Body of pancreas (tissue), 4 donors: ENCODE results near the gene TRIB2. TPM values are rescaled to one million over a fixed set of nuclear protein-coding genes. Genes with fewer than 3 reads are reported as not detected.
A peak's percentile ranks its signal among the peaks of the same experiment; 100 is the strongest.

Source experiments
- ATAC-seq: fragments of 150-250 bp; one replicate; pipeline ENCODE4 v1.9.1; 2016
- DNase-seq, 4 donors: peaks; one replicate each; pipeline ENCODE4 v3.0.0-alpha.2; 2019
- H3K27ac ChIP-seq, 4 donors: fragments of 200-600 bp; sonication (generic); 1 replicate in 3 of 4; 2 replicates in 1 of 4; pipeline versions ENCODE4 v1.5.1 to v1.6.1; 2016 to 2019; ENCODE audit warnings: mild to moderate bottlenecking in 1 of 4, mixed read lengths in 1 of 4, moderate library complexity in 1 of 4
- H3K27me3 ChIP-seq, 2 donors: fragments of 200-600 bp; sonication (generic); one replicate each; pipeline ENCODE4 v1.6.0; 2016; ENCODE audit warnings: mild to moderate bottlenecking in 1 of 2
- H3K36me3 ChIP-seq, 2 donors: fragments of 200-600 bp; sonication (generic); replicated peaks in 1 of 2; 2 replicates each; pipeline ENCODE4 v1.5.1; 2016; ENCODE audit warnings: low read depth in 2 of 2; ENCODE audit not compliant: insufficient read depth in 1 of 2
- H3K4me1 ChIP-seq: fragments of 200-600 bp; sonication (generic); one replicate; pipeline ENCODE4 v1.6.0; 2016
- H3K4me3 ChIP-seq, 2 donors: fragments of 200-600 bp; sonication (generic); 1 replicate in 1 of 2; 2 replicates in 1 of 2; pipeline ENCODE4 v1.5.1; 2016 to 2019
- H3K9me3 ChIP-seq, 3 donors: fragments of 200-600 bp; sonication (generic); 1 replicate in 2 of 3; 2 replicates in 1 of 3; pipeline ENCODE4 v1.5.1; 2016
- POLR2A ChIP-seq, 3 donors: fragments of 450-650 bp; IDR thresholded peaks; one replicate each; pipeline ENCODE4 v1.6.1; 2016; ENCODE audit warnings: antibody characterized with exemption in 3 of 3, mild to moderate bottlenecking in 2 of 3
- WGBS, 2 donors: methylation state at CpG; one replicate each; pipeline ENCODE4 v1.1.5; 2017; 5-methylcytosine and 5-hydroxymethylcytosine counted together
- intact Hi-C: fragments of 100-400 bp; cut with DNase I; formaldehyde crosslinking; loops from one replicate; pipeline ENCODE4 v1.15.1; 2023
- total RNA-seq, 2 donors: library from RNA; depleted of rRNA; stranded (reverse); fragments of >200 nt; gene quantifications; one replicate each; pipeline ENCODE4 v1.1.0, GENCODE V29; 2016
- TF ChIP-seq, protein P1 (sequence below), 7 experiments: fragments of 450-650 bp in 4 of 7; fragments of 200-600 bp in 3 of 7; sonication (generic) in 3 of 7; IDR thresholded peaks; one replicate each; pipeline ENCODE4 v1.5.1; 2016 to 2019; ENCODE audit warnings: antibody characterized with exemption in 7 of 7

TRIB2 gene
- total RNA-seq, 2 donors from 2014 or later, result 49.3 to 99.2 TPM

DNA sequence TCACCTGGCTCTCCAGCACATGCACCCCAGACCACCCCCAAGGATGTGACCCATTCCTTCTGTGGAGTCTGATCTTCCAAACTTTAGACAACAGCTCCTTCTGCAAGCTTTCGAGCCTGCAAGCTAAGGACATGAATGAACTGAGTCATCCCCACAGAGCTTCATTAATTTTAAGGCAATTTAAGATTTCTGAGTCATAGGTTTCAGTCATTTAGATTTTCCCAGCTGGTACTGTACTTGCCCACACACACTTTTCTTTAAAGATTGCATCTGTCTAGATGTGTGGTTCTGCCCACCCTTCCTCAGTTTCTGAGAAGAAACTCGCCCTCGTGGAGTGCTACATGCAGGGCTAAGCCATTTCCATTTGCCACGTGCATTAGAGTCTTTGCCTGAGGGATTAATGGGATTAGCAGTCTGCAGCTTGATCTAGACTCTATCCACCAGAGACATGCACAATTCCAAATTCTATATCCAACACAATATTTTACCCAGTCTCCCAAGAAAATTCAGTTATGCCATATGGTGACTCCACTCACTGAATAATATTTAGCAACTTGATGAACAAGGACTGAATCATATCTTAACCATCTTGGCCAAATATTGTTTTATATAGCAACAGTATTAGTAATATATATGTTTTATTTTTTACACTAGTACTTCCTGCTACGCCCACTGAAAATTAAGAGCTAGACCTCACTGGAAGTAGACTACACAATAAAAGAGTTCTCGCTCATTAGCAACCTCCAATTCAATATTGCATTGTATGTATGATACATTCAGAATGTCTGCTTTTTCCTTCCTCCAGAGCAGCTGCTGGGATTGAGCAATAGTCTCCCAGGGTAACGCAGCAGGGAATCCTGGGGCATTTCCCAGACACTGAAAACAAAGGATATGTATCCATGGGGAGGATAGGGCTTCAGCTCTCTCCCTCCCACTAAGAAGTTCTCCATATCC lies 14.3 kb upstream of the TRIB2 start:
- ATAC-seq (peak; percentile 75), DNase-seq (peak; percentile 28 to 58 (median 48))
- intact Hi-C loops, result no loop called here
- Histone ChIP-seq H3K36me3 (no peaks in the 10 kb centered on the region), H3K4me1 (peaks cover 21% of the 10 kb centered on the region), H3K27me3 (no peaks in the 10 kb centered on the region), H3K9me3 (no peaks in the 10 kb centered on the region), H3K27ac (peak overlapping the region in 1 of 4 donors; percentile 44), H3K4me3 (no peak overlapping the region)
- no peak for TF ChIP-seq POLR2A (IDR thresholded peaks at IDR 0.05)
- TF ChIP-seq, protein P1, sequence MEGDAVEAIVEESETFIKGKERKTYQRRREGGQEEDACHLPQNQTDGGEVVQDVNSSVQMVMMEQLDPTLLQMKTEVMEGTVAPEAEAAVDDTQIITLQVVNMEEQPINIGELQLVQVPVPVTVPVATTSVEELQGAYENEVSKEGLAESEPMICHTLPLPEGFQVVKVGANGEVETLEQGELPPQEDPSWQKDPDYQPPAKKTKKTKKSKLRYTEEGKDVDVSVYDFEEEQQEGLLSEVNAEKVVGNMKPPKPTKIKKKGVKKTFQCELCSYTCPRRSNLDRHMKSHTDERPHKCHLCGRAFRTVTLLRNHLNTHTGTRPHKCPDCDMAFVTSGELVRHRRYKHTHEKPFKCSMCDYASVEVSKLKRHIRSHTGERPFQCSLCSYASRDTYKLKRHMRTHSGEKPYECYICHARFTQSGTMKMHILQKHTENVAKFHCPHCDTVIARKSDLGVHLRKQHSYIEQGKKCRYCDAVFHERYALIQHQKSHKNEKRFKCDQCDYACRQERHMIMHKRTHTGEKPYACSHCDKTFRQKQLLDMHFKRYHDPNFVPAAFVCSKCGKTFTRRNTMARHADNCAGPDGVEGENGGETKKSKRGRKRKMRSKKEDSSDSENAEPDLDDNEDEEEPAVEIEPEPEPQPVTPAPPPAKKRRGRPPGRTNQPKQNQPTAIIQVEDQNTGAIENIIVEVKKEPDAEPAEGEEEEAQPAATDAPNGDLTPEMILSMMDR (IDR thresholded peaks at IDR 0.05), result no peak
- WGBS, 2 donors, result 74 to 85% methylated on average over 7 of the region's 7 CpGs

DNA sequence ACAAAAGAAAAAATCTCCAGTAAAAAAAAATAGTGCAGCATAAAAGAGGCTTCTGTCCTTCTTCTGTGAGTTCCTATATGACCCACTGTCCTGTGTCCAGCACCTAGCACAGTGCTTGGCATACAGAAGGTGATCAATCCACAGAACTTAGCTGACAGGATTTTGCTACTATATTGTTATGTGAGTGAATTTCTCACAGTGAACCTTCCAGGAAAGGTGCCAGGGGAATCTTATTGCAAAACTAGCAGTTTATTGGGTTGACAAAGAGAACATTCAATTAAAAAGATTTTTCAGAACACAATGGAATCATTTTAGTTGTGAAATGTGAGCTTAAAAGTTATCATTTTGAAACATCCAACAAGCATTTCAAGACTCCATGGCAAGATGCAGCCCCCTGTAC lies 12.4 kb upstream of the TRIB2 start:
- Histone ChIP-seq H3K9me3 (no peaks in the 10 kb centered on the region), H3K4me1 (peaks cover 22% of the 10 kb centered on the region), H3K4me3 (no peak overlapping the region), H3K27ac (peak overlapping the region in 2 of 4 donors; percentile 35 to 58), H3K27me3 (no peaks in the 10 kb centered on the region), H3K36me3 (no peaks in the 10 kb centered on the region)
- peak; percentile 42 for ATAC-seq
- TF ChIP-seq, protein P1 (IDR thresholded peaks at IDR 0.05), result no peak
- no peak for TF ChIP-seq POLR2A (IDR thresholded peaks at IDR 0.05)
- DNase-seq, result no peak
- intact Hi-C loops, result no loop called here

DNA sequence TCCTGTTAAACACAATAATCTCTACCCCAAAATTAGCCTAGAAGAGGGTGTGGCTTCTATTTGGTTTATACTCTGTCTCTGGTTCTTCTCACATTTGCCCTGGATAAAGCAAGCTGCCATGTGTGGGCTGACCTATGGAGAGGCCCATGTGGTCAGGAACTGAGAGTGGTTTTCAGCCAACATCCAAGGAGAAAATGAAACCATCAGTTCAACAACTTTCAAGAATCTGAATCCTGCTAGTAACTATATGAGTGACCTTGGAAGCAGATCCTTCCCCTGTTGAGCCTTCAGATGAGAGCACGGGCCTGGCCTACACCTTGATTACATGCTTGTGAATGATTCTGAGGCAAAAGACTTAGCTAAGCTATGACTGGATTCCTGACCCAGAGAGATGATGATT lies 11.5 kb upstream of the TRIB2 start:
- DNase-seq, result no peak
- no peak for ATAC-seq
- 80 to 92% methylated on average over 1 of the region's 1 CpG for whole genome bisulfite sequencing, 2 donors
- TF ChIP-seq, protein P1 (IDR thresholded peaks at IDR 0.05), result no peak
- TF ChIP-seq POLR2A (IDR thresholded peaks at IDR 0.05), result no peak
- H3K27me3 ChIP-seq, result no peaks in the 10 kb centered on the region
- peaks cover 30% of the 10 kb centered on the region for H3K4me1 ChIP-seq
- no peaks in the 10 kb centered on the region for H3K9me3 ChIP-seq
- H3K36me3 ChIP-seq, result no peaks in the 10 kb centered on the region
- H3K27ac ChIP-seq, result peak overlapping the region in 2 of 4 donors; percentile 35 to 58
- intact Hi-C loops, result no loop called here
- no peak overlapping the region for H3K4me3 ChIP-seq

DNA sequence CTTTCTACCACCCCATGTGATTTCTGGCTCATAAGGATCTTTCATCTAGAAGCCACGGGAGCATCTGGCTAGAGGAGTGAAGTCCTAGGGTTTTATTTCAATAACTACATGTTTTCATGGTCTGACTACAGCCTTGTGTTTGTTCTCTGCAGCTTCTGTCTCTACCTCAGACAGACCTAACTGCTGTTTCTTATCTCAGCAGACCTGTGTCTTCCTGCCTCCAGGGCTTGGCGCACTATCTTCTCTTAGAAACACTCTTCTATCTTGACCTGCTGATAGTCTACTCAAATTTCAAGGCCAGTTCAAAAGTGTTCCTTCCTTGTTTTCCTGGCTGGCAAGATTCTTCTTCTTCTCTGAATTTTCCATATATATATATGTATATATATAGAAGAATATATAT lies 11.0 kb upstream of the TRIB2 start:
- Histone ChIP-seq H3K36me3 (no peaks in the 10 kb centered on the region), H3K27me3 (no peaks in the 10 kb centered on the region), H3K4me3 (no peak overlapping the region), H3K9me3 (no peaks in the 10 kb centered on the region), H3K27ac (peak overlapping the region in 1 of 4 donors; percentile 58), H3K4me1 (peaks cover 31% of the 10 kb centered on the region)
- ATAC-seq (no peak), DNase-seq (no peak)
- TF ChIP-seq POLR2A (IDR thresholded peaks at IDR 0.05), result no peak
- TF ChIP-seq, protein P1 (IDR thresholded peaks at IDR 0.05), result no peak
- 83 to 90% methylated on average over 2 of the region's 2 CpGs for WGBS, 2 donors
- intact Hi-C loops, result no loop called here
